Kidney tubule cell (primary cell): ENCODE results near the gene ESPL1.
A peak's percentile ranks its signal among the peaks of the same experiment; 100 is the strongest.

Source experiments
- DNase-seq: peaks from one replicate; pipeline ENCODE4 v3.0.0-alpha.2; 2018; ENCODE audit warnings: low spot score

ESPL1 gene

GRCh38 chr12:53267999-53268629 is at the start of gene ESPL1:
TSS of gene ESPL1 (plus strand) at chr12:53268299. CDS start at chr12:53268767, 468 bp downstream.
- DNase-seq = peak; percentile 72

GRCh38 chr12:53218551-53219291 is 49.4 kb upstream of the ESPL1 start:
- no peak for DNase-seq

GRCh38 chr12:53219292-53219955 is 48.7 kb upstream of the ESPL1 start:
- peak; percentile 35 for DNase-seq

DNA sequence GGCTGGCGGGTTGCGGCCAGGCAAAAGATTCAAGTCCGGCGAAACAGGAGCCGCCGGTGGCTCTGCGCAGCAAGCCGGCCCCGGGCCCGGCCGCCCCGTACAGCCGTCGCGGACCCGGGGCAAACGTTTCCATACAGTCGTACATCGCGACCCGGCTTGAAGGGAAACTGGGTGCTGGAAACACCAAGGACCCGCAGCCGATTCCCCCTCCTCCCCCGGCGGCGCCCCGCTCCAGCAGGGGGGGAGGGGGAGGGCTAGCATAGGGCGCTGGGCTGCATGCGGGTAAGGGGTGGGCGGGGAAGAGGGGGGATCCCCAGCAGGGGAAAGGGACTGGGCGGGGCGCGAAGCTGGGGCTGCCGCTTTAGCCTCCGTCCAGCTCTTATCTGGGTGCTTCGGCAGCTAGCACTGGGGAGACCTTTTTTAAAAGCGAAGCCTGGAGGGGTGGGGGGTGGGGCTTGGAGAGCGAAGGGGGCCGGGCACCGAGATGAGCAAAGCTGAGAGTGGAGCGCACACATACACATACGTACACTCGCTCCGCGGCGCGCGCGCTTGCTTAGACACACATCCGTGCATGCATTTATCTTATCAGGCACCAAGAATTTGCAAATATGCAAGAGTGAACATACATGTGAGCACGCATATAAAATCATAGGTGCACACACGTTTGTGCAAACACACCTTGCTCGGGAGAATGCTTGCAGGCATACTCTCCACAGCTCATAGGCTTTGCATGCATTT is 48.0 kb upstream of the ESPL1 start:
- DNase-seq = peak; percentile 62

- DNase-seq = peak; percentile 95
Observed at GRCh38 chr12:53220694-53221202, 47.4 kb upstream of the ESPL1 start.

- DNase-seq = peak; percentile 68
Observed at GRCh38 chr12:53221203-53222080, 46.7 kb upstream of the ESPL1 start.

- DNase-seq = no peak
Observed at GRCh38 chr12:53222170-53222721, 45.9 kb upstream of the ESPL1 start.

- no peak for DNase-seq
Observed at GRCh38 chr12:53222806-53223261, 45.3 kb upstream of the ESPL1 start.

GRCh38 chr12:53223389-53224060 is 44.6 kb upstream of the ESPL1 start:
- DNase-seq = no peak

DNA sequence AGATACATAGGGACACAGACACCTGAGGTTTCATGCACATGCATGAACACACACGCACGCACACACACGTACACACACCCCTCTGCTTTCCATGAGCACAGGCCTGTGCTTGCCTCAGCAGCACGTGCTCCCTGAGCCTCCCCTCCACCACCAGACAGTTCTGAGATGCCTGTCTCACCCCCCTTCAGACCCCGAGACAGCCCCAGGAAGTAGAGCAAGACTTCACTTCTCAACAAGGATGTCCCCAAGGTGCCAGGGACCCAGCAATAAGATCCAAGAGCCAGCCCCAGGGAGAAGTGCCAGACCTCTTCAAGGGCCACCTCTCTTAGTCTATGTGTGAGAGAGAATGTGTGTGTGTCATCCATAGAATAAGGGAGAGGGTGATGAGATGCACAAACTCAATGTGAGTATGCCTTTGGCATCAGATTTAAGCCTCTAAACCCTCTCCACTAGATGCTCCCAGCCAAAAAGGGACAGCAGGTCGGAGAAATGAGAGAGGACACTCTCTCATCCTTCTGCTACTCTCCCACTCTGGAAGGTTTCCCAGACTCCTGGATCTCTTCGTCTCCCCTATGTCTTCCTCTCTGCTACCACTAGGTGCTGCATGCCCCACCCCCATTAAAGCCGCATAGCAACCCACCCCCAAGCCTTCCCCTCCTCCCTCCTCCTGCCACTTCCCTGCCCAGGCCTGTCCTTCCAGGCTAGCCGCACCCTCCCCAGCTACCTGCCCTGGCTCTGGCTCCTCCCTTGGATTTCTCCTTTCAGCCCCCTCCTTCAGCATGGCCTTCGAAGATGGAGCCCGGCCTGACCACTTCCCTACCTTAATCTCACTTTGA is 43.8 kb upstream of the ESPL1 start:
- DNase-seq = no peak

DNA sequence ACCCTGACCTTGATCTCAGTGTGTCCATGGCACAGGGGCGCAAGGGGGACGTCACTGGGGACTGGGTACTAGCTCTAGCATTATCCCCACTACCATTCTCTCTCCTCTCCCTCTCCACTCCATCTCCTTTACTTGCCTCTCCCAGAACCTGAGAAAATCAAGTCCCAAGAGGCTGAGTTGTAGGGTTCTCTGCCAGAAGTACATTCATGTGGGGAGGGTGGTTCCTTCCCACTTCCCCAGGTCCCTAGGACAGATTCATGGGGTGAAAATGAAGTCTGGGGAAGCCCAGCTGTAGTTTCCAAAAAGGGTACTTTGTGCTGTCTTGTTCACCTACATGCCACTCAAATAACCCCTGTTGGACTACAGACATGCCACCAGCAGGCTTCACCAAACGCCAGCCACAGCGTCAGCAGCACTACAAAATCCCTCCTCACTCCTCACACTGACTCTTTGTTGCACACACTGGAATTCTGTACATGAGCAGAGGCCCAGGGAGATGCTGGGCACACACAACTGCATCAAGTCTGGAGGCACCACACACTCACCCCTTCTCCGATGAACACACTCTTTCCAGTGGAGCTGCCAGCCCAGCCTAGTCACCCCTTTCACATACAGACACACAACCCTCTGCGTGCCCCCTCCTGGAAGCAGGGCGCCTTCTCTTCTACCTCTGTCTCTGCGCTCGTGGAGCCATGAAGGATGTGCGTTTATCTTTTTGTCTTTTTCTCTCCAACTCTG is 43.0 kb upstream of the ESPL1 start:
- no peak for DNase-seq

- no peak for DNase-seq
Observed at GRCh38 chr12:53225635-53226424, 42.3 kb upstream of the ESPL1 start.

- no peak for DNase-seq
Observed at GRCh38 chr12:53226815-53227214, 41.3 kb upstream of the ESPL1 start.

DNA sequence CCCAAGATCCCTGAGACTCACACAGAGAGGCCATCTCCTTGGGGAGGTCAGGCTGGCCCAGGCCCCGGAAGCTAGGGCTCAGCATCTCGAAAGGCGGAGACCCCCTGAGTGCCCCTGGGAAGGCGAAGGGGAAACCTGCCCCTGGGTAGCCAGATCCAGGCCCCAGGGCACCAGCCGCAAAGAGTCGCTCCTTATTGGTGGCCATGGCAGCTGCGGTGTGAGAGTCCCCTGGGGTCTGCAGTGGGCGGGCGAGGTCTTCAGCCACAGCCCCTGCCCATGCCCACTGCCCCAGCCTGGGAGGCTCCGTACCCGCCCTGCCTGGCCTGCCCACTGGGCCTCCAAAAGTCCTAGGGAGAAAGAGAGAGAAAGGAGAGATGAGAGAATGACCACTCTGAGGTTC is 40.8 kb upstream of the ESPL1 start:
- DNase-seq = no peak

DNA sequence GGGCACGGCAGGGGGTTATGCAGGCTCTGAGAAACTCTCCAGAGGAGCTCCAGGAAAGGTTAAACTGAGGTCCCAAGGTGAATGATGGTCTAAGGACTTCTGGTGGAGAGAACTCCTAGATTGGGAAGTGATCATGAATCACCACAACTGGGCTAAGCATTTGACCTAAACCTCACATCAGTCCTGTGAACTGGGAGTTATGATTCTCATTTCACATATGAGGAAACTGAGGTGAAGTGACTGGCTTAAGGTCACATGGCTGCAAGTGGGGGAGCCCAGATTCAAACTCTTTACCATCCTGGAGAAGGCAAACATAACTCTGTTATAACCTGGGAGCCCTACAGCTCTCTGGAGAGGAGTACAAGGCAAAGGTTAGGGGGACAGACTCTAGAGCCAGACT is 40.3 kb upstream of the ESPL1 start:
- DNase-seq = no peak

DNA sequence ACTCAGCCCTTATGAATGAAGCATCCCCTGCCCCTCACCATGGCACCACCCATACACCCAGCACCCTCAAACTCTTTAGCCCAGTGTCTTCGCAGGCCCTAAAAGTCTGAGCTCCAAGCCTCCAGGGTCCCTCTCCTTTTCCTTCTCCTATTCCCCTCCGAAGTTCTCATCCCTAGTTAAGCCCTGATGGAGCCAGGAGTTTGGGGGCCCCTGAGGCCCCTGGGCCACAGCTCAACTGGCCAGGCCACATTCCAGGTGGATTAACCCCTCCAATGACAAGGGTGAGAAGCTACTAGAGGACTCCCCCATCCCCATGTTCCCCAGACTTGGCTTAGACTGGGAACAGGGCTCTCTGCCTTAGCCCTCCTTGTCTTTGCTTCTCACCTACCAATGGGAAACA is 38.6 kb upstream of the ESPL1 start:
- DNase-seq = no peak

- DNase-seq = peak; percentile 33
Observed at GRCh38 chr12:53230108-53230845, 37.8 kb upstream of the ESPL1 start.
